H1 (cell line): ENCODE measurements around the gene SLC25A21. TPM values are rescaled to one million over a fixed set of nuclear protein-coding genes. Genes with fewer than 3 reads are reported as not detected.

Source experiments
- polyA plus RNA-seq, 7 experiments: library from polyadenylated mRNA; depleted of rRNA in 3 of 7; stranded (reverse) in 5 of 7; unstranded in 2 of 7; fragments of >200 nt in 5 of 7; fragments of 200-250 nt in 2 of 7; gene quantifications; 1 replicate in 5 of 7; 2 replicates in 1 of 7; 4 replicates in 1 of 7; pipeline versions ENCODE4 v1.2.1 to v1.2.3, GENCODE V29; 2011 to 2013; ENCODE audit warnings: missing spikeins in 2 of 7, mixed read lengths in 2 of 7
- total RNA-seq: library from RNA; stranded (reverse); fragmentation: NEBNext Ultra II Directional; extraction: Animal tissue kit (Norgen Biotek cat#: 25700); gene quantifications from 2 replicates; pipeline ENCODE4 v1.2.1, GENCODE V29; 2021
- TF ChIP-seq, protein P1 (sequence below), 3 experiments: IDR thresholded peaks; 1 replicate in 2 of 3; 2 replicates in 1 of 3; pipeline versions ENCODE4 v1.5.1 to v1.6.1; 2011; ENCODE audit warnings: low read length in 3 of 3, mild to moderate bottlenecking in 3 of 3, inconsistent platforms in 2 of 3, low read depth in 1 of 3, moderate library complexity in 1 of 3; ENCODE audit not compliant: insufficient read depth in 1 of 3; ENCODE audit errors: control extremely low read depth in 1 of 3

Gene SLC25A21
- total and polyA plus RNA-seq, 2 of the 8 experiments (the other 6 are each of a cell fraction or from before 2014, with no cell fraction given) = 6.9 to 15.7 TPM

DNA sequence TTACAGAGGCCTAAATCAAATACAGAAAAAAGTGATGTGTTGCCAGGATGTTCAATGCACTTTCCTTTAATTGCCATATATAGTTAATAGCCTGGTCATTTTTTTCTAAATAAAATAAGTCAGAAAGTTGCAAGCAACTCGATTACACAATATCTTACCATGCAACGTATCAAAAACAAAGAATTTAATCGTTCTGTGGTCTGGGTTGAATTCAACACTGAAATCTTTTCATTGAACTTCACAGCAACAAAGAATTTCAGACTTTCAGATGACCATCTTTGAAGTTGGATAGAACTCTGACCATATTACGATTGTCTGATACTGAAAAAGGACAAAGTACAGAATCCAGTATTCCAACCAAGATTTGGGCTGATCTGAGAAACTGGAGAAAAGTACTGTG lies 231.9 kb downstream of the SLC25A21 start (continued):
- TF ChIP-seq, protein P1, sequence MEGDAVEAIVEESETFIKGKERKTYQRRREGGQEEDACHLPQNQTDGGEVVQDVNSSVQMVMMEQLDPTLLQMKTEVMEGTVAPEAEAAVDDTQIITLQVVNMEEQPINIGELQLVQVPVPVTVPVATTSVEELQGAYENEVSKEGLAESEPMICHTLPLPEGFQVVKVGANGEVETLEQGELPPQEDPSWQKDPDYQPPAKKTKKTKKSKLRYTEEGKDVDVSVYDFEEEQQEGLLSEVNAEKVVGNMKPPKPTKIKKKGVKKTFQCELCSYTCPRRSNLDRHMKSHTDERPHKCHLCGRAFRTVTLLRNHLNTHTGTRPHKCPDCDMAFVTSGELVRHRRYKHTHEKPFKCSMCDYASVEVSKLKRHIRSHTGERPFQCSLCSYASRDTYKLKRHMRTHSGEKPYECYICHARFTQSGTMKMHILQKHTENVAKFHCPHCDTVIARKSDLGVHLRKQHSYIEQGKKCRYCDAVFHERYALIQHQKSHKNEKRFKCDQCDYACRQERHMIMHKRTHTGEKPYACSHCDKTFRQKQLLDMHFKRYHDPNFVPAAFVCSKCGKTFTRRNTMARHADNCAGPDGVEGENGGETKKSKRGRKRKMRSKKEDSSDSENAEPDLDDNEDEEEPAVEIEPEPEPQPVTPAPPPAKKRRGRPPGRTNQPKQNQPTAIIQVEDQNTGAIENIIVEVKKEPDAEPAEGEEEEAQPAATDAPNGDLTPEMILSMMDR (IDR thresholded peaks at IDR 0.05; ENCODE audit: control extremely low read depth in 1 of 3, insufficient read depth in 1 of 3, low read depth in 1 of 3, low read length in 3 of 3) = no peak
